ENCODE measurements around the gene KCP.

DNA sequence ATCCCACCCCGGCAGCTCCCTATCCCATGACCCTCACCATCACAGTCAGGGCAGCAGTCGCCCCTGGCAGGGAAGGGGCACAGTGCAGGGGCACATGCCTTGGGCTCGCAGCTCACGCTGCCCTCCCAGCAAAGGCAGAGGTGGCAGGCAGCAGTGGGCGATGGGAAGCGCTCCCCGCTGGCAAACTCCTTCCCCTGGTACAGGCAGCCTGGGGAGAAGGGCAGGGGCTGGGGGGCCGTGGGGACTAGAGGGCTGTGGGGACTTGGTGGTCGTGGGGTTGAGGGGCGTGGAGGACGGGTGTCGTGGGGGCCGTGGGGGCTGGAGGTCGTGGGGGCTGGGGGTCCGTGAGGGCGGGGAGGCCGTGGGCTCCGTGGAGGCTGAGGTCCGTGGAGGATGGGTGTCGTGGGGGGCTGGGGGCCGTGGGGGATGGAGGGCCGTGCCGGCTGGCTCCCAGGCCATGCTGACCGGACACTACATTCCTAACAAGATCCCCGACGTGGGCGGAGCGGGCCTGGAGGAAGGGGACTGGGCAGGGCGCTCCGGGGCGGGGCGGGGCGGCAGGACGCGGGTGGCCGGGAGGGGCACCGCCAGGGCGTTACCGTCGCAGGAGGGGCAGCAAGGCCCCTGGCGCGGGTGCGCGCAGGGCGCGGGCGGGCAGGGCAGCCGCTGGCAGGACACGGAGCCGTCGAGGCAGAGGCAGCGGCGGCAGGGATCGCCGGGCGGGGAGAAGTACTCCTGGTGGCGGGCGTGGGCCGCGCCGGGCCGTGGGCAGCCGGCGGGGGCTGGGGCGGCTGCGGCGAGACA is 20.0 kb downstream of the KCP start:
- TF ChIP-seq CTCF (IDR thresholded peaks at IDR 0.05), result no peak
- TF ChIP-seq EZH2 (IDR thresholded peaks at IDR 0.05; ENCODE audit: borderline replicate concordance, insufficient read depth, low read depth, low read length, poor library complexity, severe bottlenecking), result no peak
